HFF-Myc (cell line): ENCODE data around the gene ZNF526.

Experiments used
- DNase-seq: peaks from one replicate; pipeline ENCODE4 v3.0.0-alpha.2; 2011; ENCODE audit warnings: low read depth; ENCODE audit errors: extremely low read depth
- H3K4me3 ChIP-seq: replicated peaks from 2 replicates; pipeline ENCODE4 v1.5.1; 2011; ENCODE audit warnings: low read depth, mild to moderate bottlenecking, control low read depth, low read length
- TF ChIP-seq, protein P1 (sequence below): IDR thresholded peaks from 2 replicates; pipeline ENCODE4 v1.5.1; 2012; ENCODE audit warnings: mild to moderate bottlenecking, low read depth, low read length, control low read depth; ENCODE audit errors: missing control alignments

The ZNF526 gene

DNA sequence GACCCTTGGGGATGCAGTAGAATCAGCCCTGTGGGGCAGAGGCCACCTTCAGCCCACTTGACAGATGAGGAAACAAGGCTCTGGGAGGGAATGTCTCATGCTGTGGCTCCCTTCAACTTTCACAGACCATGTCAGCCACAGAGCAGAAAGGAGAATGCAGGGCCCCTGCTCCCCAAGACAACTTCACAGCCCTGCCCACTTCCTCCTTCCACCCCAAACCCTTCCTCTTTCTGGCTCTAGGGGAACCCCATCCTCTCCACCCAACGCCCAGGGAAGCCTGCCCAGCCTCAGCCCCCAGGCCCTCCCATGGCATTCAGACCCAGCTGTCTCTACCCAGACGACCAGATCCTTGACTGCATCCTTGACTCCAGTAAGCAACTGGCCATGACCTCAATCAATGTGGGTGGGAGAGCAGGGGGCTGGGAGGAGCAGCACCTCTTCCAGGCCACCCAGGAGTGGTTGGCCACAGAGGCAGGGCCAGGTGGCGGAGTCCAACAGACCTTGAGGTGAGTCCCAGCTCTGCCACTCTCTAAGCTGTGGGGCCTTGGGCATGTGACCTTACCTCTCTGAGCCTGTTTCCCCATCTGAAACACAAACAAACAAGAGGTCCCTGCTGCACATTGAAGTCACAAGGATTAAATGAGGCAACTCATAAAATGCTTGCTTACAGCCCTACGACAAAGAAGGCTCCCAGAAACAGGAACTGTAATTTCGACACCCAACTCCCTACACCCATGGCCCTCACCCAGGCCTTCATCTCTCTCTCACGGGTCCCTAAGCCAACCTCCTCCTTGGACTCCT is 18.4 kb upstream of the ZNF526 start:
- TF ChIP-seq, protein P1, sequence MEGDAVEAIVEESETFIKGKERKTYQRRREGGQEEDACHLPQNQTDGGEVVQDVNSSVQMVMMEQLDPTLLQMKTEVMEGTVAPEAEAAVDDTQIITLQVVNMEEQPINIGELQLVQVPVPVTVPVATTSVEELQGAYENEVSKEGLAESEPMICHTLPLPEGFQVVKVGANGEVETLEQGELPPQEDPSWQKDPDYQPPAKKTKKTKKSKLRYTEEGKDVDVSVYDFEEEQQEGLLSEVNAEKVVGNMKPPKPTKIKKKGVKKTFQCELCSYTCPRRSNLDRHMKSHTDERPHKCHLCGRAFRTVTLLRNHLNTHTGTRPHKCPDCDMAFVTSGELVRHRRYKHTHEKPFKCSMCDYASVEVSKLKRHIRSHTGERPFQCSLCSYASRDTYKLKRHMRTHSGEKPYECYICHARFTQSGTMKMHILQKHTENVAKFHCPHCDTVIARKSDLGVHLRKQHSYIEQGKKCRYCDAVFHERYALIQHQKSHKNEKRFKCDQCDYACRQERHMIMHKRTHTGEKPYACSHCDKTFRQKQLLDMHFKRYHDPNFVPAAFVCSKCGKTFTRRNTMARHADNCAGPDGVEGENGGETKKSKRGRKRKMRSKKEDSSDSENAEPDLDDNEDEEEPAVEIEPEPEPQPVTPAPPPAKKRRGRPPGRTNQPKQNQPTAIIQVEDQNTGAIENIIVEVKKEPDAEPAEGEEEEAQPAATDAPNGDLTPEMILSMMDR, result no peak
- no peak for DNase-seq
- no peak overlapping the region for H3K4me3 ChIP-seq

GRCh38 chr19:42202290-42202880 is 17.7 kb upstream of the ZNF526 start:
- H3K4me3 ChIP-seq, result no peak overlapping the region

DNA sequence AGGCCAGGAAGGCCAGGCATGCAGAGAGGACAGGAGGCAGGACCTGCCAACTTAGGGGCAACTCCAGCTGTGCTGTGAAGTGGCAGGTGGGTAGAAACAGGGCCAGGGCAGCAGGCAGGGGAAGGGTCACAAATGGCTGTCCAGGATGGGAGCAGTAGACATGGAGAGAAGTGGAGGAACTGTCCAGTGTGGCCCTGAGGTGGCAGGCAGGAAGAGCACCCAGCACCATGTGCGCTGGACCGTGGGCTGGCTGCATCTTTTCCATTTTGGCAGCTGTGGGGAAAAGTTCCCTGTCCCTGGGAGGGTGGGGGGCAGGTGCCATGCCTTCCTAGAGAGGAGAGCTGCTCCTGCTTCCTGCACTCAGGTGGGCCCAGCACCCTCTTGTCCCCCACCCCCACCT is 16.4 kb upstream of the ZNF526 start:
- TF ChIP-seq, protein P1, result no peak
- no peak overlapping the region for H3K4me3 ChIP-seq
- no peak for DNase-seq

More at GRCh38 chr19:42202290-42202880, 17.7 kb upstream of the ZNF526 start:
- TF ChIP-seq, protein P1, result no peak
- DNase-seq, result no peak

GRCh38 chr19:42204664-42205063 is 15.4 kb upstream of the ZNF526 start:
- DNase-seq, result no peak
- TF ChIP-seq, protein P1, result no peak
- H3K4me3 ChIP-seq, result no peak overlapping the region

- TF ChIP-seq, protein P1, result no peak
- no peak overlapping the region for H3K4me3 ChIP-seq
- DNase-seq, result peak; percentile 40
Measured at GRCh38 chr19:42206871-42207755, 13.0 kb upstream of the ZNF526 start.

- TF ChIP-seq, protein P1, result no peak
- H3K4me3 ChIP-seq, result no peak overlapping the region
- DNase-seq, result peak; percentile 77
Measured at GRCh38 chr19:42207767-42208271, 12.3 kb upstream of the ZNF526 start.
